Fibroblast of the conjunctiva (primary cell): ENCODE results near the gene BLVRB.
"Not testable (repeated sequence)": the region's sequence is repeated elsewhere in the genome, so short reads cannot be mapped to it uniquely, and the experiment has no call there.

Experiments used
- DNase-seq: peaks from one replicate; pipeline ENCODE4 v3.0.0-alpha.2; 2010; ENCODE audit warnings: low read depth

Gene BLVRB

DNA sequence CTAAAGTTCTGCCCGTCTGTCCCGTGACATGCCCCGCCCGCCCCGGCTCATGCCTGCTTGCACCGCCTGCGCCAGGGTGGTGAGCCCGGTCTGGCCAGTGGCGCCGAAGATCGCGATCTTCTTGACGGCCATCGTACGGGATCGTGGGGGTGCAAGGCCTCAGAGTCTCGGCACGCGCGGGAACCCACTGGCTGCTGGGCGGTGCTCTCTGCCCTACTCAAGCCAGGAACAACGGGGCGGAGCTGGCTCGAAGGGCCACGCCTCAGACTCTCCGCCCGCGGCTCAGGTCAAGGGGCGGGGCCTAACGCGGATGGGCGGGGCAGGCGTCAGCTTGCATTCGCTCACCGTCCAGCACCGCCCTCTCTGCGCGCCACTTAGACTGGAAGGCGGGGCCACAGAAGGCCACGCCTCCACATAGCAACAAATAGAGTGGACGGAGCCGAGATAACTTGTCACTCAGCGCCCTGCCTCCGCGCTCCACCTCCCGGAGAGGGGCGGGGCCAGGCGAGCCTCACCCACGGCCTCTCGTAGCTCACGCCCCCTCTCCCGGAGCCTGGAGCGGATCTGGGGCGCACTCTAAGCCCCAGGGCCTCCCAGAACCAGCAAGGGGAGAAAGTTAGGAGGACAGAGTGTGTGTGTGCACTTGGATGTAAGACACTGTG is at the start of gene BLVRB:
TSS of gene BLVRB (minus strand) at position 189 of the 662 bp plus-strand sequence. CDS start at position 132, 57 bp downstream.
- DNase-seq: peak; percentile 99

DNA sequence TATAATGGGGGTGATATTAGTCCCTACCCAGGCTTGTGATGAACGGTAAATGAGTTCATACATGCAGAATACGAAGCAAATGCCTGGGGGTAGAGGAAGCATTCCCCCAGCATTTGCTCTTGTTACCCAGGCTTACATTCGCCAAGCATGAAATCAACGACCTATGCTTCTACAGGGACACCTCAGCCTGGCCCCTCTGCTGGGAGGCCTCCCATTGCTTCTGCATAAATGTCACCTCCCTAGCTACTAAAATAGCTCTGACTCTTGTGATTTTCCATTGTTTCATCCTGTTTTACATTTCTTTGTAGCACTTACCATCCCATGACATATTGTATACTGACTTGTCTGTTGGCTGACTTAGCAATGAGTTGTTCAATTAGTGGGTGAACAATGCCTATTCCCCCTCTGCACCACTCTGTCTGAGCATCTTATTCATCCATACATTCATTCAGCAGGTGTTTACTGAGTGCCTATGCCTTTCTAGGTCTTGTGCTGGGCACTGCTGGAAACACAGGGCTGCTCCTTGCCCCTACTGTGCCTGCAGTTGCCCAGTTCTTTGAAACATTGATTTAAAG is 48.3 kb upstream of the BLVRB start:
- DNase-seq: no peak

DNA sequence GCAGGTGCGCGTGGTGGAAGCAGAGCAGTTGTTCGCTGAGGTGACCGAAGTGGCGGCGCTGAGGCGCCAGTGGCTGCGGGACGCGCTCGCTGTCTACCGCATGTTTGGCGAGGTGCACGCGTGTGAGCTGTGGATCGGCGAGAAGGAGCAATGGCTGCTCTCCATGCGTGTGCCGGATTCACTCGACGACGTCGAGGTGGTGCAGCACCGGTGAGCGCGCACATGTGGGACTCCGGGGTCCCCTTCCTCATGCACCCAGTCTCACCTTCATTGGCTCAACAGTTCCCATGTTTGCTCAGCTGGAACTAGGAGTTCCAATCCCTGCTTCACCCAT is 47.8 kb upstream of the BLVRB start:
- no peak for DNase-seq

DNA sequence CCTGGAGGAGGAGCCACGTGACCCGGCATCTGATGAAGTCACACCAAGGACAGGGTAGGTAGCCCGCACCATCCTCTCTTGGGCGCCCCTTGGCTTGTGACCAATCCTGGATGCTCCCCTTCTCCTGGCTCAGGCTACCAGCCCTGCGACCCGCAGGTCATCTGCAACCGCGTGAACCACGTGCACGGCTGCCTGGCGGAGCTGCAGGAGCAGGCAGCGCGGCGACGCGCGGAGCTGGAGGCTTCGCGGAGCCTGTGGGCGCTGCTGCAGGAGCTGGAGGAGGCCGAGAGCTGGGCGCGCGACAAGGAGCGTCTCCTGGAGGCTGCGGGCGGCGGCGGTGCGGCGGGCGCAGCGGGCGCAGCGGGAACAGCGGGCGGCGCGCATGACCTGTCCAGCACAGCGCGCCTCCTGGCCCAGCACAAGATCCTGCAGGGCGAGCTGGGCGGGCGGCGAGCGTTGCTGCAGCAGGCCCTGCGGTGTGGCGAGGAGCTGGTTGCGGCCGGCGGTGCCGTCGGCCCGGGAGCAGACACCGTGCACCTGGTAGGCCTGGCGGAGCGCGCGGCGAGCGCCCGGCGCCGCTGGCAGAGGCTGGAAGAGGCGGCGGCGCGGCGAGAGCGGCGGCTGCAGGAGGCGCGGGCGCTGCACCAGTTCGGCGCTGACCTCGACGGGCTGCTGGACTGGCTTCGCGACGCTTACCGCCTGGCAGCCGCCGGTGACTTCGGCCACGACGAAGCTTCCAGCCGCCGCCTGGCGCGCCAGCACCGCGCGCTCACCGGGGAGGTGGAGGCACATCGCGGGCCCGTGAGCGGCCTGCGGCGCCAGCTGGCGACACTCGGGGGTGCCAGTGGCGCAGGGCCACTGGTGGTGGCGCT is 47.2 kb upstream of the BLVRB start:
- no peak for DNase-seq

DNA sequence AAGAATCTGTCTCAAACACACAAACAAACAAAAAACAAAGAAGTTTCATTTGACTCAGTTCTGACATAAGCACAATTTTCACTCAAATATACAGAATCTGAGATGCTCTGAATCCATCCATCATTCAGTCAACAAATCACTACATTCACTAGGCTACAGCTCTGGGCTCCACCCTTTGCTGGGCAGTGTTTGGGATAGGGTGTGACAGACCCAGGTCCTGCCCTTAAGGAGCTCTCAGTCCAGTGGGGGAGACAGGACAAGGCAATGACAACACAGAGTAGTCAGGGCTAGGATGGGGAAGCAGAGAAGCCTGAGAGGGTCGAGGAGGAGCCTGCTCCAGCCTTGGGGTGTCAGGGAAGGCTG is 46.5 kb upstream of the BLVRB start:
- no peak for DNase-seq

DNA sequence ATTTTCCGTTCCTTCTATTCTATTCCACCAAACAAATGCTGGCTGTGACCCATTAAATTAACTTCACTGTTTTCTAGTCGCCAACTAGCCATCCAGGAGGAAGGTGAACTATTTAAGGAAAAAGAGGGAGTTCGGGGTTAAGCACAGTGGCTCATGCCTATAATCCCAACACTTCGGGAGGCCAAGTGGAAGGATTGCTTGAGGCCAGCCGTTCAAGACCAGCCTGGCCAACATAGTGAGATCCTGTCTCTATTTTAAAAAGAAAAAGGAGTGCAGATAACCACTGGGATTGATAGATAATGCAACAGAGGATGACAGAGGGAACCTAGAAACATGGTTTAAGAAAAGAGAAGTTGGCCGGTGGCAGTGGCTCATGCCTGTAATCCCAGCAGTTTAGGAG is 45.9 kb upstream of the BLVRB start:
- no peak for DNase-seq

DNA sequence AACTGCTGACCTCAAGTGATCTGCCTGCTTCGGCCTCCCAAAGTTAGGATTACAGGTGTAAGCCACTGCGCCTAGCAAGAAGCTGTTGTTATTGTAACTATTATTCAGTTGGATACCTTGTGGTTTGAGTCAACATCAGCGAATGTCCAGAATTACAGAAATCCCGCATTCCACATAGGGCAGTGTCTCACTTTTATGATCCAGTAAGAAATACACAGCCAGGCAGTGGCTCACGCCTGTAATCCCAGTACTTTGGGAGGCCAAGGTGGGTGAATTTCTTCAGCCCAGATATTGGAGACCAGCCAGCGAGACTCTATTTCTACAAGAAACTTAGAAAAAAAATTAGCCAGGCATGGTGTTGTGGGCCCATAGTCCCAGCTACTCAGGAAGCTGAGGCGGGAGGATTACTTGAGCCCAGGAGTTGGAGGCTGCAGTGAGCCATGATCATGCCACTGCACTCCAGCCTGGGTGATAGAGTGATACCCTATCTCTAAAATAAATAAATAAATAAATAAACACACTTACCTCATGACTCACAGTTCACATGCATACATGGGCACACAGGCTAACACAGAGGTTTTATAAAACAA is 45.1 kb upstream of the BLVRB start:
- no peak for DNase-seq

DNA sequence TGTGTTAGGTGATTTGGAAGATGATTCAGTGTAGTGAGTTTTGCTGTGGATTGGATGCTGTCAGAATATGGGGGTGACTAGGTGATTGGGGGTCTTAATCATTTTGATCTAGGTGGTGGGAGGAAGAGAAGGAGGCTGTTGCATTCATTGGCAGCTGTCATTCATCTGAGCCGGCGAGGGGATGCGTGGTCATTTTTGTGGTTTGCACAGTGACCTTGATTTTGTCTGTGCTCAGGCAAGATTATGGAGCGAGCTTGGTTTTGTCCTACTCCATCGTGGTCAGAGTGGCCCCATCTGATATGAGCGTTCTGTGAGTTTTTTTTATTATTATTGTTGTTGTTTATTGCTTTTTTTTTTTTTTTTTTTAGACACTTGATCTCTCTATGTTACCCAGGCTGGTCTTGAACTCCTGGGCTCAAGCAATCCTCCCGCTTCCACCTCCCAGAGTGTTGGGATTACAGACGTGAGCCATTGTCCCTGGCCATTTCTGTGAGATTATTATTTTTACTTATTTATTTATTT is 43.3 kb upstream of the BLVRB start:
- no peak for DNase-seq

DNA sequence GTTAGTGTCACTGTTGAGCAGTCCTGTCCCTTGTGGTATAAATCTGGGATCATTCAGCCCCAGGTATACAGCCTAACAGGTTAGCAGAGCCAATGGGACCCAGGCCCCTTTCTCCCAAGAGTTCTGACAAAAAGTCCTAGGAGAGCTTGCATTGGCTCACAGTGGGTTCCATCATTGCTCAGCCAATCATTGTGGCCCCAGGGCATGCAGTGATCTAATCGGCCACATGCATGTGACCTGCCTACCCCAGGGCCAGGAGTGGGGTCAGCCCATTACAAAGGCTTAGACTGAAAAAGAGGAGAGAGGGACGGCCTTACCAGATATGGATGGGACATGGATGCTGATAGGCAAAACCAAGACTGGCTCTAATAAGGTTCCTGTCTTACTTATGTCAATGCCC is 42.3 kb upstream of the BLVRB start:
- DNase-seq: no peak

DNA sequence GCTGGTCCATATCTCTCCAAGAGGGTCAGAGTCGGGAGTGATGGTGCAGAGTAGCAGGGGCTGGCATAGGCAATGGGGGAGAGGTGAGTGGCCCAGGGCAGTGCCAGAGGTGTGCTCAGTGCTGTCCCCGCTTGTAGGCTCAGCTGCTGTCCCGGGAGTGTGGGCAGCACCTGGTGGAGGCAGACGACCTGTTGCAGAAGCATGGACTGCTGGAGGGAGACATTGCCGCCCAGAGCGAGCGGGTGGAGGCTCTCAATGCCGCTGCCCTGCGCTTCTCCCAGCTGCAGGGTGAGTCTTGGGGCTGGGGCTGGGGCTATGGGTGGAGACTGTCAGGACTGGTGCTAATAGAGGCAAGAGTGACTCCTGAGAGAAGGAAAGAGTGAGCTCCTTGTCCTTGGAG is 40.6 kb upstream of the BLVRB start:
- no peak for DNase-seq

DNA sequence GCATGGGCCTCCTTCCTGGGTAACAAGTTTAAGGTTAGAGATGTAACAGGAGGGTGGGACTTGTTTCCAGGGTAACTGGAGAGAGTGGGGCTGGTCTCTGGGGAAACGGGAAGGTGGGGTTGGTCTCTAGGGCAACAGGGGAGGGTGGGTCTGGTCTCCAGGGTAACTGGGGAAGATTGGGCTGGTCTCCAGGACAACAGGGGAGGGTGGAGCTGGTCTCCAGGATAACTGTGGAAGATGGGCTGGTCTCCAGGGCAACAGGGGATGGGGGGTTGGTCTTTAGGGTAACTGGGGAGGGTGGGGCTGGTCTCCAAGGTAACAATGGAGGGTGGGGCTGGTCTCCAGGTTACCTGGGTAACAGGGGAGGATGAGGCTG is 37.8 kb upstream of the BLVRB start:
- no peak for DNase-seq

DNA sequence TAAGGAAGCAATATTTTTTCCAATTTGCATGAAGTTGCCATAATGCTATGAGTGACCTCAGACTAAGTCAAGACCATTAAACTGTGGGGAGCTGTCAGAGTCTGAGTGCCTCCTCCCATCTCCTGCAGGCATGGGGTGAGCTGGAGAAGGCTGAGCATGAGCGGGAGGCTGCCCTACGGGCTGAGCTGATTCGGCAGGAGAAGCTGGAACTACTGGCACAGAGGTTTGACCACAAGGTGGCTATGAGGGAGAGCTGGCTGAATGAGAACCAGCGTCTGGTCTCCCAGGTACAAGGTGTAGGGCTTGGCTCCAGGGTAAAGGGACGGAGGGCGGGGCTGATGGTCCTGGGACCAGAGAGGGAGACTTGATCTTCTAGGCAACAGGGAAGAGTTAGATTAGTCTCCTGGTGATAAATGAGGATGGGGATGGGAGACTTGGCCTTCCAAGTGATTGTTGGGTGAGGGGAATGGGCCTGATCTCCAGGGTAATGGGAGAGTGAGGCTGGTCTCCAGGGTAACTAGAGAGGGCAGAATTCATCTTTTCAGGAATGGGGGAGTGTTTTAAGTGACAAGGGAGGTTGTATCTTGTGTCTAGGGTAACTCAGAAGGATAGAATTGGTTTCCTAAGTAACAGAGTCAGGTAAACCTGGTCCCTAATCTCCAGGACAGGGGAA is 37.2 kb upstream of the BLVRB start:
- DNase-seq: no peak

DNA sequence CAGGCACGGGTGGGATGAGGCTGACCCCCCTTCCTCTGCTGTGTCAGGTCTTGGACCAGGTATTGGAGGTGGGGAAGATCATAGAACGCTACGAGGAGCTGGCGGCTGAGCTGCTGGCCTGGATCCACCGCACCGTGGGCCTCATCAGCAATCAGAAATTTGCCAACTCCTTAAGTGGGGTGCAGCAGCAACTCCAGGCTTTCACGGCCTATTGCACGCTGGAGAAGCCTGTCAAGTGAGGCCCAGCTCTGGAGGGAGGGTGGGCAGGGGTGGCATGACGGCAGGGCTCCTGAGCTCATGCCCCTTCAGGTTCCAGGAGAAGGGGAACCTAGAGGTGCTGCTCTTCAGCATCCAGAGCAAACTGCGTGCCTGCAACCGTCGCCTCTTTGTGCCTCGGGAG is 36.5 kb upstream of the BLVRB start:
- DNase-seq: no peak

DNA sequence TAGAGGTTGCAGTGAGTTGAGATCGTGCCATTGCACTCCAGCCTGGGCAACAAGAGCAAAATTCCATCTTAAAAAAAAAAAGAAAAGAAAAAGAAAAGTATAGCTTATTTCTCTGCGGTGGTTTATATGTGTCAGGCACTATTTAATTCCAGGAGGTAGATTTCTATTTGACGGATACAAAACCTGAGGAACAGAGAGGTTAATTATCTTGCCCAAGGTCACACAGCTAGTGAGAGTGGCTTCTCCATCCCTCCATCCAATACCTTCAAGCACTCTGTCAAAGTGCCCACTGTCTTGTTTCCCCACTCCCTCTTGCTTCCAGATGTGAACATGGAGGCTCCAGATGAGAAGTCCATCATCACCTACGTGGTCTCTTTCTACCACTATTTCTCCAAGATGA is 36.1 kb upstream of the BLVRB start:
- no peak for DNase-seq

DNA sequence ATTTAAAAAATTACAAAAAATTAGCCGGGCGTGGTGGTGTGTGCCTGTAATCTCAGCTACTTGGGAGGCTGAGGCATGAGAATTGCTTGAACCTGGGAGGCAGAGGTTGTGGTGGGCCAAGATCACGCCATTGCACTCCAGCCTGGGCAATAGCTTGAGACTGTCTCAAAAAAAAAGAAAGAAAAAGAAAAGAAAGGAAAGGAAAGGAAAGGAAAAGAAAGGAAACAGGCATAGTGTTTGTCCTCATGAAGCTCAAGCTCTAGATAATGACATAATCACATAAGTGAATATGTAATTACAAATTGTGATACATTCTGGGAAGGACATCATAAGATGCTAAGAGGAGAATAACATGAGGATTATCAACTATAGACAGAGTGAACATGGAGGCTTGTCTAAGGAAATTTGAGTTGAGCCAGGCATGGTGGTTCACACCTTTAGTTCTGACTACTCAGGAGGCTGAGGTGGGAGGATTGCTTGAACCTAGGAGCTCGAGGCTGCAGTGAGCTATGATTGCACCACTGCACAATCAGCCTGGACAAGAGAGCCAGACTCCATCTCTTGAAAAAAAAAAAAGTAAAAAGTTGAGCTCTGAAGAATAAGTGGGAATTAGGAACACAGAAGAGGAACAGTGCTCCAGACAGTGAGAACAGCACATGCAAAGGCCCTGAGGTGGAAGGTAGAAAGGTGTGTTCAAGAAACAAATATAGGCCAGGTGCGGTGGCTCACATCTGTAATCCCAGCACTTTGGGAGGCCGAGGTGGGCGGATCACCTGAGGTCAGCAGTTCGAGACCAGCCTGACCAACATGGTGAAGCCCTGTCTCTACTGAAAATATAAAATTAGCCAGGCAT is 35.4 kb upstream of the BLVRB start:
- DNase-seq: not testable (repeated sequence)

DNA sequence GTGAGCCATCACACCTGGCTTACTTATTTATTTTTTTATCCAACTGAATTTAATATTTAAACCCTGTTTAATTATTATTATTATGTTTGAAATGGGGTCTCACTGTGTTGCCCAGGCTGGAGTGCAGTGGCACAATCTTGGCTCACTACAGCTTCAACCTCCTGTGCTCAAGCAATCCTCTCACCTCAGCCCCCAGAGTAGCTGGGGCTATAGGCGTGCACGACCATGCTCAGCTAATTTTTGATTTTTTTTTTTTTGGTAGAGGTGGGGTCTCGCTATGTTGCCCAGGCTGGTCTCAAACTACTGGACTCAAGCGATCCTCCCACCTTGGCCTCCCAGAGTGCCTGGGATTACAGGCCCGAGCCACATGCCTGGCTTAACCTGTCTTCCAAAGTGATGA is 33.8 kb upstream of the BLVRB start:
- no peak for DNase-seq

DNA sequence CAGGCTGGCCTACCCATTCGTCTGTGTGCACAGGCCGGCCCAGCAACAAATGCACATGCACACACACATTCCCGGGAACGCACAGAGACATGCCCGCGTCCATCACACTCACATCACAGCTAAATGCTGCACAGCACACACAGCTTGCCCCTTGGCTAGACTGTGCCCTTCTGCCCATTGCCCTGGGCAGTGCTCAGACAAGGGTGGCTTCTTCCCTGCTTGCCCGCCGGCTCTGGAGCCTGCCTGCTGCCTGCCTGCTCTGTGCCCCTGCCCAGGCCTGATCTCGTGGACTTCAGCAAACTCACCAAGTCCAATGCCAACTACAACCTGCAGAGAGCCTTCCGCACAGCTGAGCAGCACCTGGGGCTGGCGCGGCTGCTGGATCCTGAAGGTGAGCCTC is 31.7 kb upstream of the BLVRB start:
- DNase-seq: no peak

DNA sequence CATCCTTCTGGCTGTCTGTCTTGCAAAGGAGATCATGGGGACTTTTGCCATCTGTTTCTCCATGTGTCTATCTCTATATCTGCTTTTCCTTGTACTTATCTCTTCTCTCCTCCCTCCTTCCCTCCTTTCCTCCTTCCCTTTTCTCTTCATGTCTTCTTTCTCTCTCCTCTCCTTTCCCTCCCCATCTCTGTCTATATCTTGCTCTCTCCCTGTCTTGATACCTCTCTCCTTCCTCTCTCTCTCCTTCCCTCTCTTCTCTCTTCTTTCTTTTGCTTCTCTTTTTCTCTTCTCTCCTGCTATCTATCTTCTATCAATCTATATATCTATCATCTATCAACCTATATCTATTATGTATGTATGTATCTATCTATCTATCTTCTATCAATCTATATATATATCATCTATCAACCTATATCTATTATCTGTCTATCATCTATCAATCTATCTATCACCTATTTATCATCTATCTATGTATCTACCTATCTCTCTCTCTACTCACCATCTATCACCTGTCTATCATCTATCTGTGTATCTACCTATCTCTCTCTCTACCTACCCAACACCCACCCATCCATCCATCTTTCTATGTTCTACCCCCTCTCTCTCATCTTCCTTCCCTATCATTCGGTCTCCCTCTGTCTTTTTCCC is 28.8 kb upstream of the BLVRB start:
- DNase-seq: no peak

DNA sequence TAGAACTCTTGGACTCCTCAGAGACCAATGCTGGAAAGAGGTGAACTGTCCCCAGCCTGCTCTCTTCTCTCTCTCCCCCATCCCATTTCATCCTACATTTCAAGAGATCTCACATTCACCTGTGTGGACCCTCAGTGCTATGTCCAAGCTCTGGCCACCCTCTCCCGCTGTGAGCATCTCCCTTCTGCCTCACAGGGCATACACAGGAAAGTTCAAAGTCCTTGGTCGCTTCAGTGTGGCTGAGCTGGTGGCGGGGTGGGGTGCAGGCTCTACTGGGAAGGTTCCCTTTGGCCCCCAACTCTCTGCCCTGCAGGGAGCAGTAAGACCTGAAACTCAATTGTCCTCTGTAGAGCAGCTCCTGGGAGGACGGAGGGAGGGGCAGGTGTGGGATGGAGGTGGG is 28.2 kb upstream of the BLVRB start:
- no peak for DNase-seq

DNA sequence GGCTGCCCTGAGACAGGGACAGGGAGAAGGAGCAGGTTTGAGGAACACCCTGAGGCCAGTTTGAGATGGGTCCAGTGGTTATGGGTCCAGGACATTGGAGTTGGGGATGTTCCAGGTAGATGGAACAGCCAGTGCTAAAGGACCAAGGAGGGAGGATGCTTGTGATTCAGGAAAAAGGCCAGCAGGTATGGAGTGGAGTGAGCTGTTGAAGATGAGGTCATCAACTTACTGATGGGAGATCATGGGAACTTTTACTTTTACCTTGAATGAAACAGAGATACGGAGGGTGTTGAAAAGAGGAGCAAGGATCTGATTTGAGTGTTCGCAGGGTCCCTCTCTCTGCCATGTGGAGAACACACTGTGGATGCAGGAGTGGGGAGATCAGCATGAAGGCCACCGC is 26.7 kb upstream of the BLVRB start:
- no peak for DNase-seq

DNA sequence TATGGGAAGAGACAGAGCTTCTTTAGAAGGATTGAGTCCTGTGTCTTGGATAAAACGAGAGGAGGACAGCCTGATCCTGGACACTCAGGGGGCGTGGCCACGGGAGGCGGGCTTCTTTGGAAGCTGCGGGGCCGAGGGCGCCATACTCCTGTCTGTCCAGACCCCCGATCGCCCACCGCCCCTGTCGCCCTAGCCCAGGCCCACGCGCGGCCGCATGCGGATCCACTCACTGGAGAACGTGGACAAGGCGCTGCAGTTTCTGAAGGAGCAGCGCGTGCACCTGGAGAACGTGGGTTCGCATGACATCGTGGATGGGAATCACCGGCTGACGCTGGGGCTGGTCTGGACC is 24.3 kb upstream of the BLVRB start:
- DNase-seq: no peak
